Measurements from ENCODE around the gene PSG3.
"Not testable (repeated sequence)": the region's sequence is repeated elsewhere in the genome, so short reads cannot be mapped to it uniquely, and the experiment has no call there.

PSG3 gene

DNA sequence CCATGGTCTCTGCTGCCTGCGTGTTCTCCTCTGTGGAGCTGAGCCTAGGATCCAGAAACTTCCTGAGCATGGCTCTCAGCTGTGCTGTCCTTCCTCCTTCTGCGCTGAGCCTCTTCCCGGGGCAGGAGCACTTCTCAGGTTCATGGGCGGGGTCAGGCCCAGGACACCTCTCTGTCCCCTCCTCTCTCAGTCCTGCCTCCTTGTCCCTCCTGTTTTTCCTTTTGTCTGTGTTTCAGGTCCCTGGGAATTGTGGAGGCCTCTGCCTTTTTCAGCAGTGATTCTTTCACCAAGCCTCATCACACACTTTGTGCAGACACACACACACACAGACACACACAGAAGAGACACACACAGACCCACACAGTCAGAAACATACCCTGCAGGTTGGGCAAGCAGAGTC lies at the start of gene PSG3:
PSG3 (minus strand) TSS at position 101 of the 400 bp plus-strand sequence; CDS start at position 4, 97 bp downstream.
- not testable (repeated sequence) for DNase-seq

DNA sequence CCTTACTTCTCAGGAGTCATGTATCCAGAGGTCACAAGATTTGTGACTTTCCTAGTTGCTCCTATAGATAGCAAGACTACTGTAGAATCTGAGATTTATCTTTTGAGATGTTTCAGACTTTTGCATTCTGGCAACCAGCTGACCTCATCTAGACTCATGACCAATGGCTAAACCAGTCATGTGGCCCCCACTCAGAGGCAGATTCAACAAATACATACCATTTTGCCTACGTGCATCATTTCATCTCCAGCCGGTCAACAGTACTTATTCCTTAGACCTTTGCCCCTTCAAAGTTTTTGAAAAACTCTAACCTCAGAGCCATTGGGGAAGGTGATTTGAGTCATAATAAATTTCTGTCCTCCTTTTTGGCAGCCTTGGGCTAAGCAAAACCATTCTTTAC lies 48.5 kb upstream of the PSG3 start:
- DNase-seq: not testable (repeated sequence)

DNA sequence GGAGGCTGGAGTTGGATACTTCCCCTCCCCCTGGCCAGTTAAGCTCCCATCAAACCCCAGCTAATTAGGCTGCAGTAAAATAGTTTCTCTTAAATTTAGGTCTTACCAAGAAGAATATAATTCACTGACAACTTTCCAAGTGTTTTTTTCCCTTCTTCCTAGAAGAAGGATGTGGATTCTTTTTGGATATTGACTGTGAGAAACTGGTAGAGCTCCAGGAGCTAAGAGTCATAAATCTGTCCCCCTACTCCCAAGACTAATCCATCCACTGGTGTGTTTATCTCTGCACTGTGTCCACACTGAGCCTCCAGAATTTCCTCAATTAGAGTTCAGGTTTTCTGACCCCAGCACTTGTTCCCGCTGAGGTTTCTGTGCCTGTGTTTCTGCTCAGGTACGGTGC lies 47.5 kb upstream of the PSG3 start:
- not testable (repeated sequence) for DNase-seq

DNA sequence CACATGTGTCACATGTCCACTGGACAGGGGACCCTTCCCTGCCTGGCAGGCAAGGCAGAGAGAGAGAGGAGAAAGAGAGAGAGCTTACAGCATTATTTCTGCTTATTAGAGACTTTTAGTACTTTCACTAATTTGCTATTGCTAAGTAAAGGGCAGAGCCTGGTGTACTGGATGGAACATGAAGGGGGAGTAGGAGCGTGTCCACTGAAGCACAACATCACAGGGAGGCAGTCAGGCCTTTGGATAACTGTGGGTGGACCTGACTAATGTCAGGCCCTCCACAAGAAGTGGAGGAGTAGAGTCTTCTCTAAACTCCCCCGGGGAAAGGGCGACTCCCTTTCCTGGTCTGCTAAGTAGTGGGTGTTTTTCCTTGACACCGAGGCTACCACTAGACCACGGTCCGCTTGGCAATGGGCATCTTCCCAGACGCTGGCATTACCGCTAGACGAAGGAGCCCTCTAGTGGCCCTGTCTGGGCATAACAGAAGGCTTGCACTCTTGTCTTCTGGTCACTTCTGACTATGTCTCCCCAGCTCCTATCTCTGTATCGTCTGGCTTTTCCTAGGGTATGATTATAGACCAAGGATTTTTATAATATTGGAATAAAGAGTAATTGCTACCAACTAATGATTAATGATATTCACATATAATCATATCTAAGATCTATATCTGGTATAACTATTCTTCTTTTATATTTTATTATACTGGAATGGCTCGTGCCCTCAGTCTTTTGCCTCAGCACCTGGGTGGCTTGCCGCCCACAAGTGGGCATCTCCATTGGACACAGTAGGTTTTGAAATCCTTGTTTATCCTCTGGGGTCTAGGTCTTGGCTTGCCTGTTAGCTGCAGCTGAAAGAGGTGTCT lies 36.7 kb upstream of the PSG3 start:
- peak; percentile 48 for DNase-seq

DNA sequence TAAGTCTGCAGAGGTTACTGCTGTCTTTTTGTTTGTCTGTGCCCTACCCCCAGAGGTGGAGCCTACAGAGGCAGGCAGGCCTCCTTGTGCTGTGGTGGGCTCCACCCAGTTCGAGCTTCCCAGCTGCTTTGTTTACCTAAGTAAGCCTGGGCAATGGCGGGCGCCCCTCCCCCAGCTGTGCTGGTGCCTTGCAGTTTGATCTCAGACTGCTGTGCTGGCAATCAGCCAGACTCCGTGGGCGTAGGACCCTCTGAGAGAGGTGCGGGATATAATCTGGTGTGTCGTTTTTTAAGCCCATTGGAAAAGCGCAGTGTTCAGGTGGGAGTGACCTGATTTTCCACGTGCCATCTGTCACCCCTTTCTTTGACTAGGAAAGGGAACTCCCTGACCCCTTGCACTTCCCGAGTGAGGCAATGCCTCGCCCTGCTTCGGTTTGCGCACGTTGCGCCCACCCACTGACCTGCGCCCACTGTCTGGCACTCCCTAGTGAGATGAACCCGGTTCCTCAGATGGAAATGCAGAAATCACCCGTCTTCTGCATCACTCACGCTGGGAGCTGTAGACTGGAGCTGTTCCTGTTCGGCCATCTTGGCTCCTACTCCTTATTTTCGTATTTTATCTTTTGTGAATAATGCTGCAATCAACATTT lies 34.4 kb upstream of the PSG3 start:
- DNase-seq: not testable (repeated sequence)

DNA sequence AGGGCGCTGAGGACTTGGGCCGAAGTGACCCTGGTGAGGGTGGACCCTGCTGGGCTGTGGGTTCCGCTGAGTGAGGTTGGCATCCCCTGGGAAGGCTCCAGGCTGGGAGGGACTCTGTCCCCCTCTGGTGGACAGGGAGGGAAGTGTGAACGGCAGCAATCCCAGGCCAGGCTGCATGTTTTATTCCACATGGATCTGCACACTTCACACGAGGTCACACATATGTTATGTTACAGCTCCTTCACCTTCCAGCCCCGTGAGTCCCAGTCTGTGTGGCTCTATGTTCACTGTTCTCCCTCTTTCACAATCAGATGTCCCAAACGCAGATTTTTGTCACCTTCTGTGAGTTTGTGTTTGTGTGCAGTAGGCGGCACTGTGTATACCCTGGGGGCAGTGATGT lies 27.0 kb upstream of the PSG3 start:
- not testable (repeated sequence) for DNase-seq

DNA sequence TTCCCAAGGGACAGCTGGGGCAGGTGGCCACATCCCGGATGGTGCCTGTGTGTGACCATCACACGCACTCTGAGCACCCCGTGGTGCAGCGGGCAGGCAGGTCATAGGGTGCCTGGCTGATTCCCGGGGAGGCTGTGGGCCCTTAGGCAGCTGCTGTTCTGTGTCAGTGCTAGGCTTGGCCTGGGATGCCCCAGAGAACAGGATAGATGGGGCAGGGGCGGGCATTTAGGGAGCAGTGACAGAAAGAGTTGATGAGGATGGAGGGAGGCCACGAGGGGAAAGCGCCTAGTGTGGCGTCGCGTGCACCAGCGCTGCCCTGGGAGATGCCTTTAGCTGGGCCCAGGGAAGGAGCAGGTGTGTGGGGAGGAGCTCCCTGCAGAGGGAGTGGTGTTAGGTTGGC lies 26.6 kb upstream of the PSG3 start:
- DNase-seq: not testable (repeated sequence)

DNA sequence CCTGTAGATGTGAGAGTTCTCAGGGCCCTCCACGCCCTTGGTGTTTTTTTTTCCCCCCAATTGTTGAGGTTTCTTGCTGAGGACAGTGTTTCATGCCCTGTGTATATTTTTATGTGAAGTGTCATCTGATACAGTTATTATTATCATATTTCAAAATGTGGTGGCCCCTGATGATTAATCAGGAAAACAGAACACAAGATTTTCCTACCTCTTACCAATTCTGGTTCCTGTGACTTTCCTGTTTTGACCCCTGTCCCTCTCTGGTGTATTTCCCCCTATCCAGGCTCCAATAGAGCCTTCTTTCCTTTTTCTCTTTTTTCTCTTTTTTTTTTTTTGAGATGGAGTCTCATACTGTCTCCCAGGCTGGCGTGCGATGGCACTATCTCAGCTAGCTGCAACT lies 24.6 kb upstream of the PSG3 start:
- DNase-seq: no peak

DNA sequence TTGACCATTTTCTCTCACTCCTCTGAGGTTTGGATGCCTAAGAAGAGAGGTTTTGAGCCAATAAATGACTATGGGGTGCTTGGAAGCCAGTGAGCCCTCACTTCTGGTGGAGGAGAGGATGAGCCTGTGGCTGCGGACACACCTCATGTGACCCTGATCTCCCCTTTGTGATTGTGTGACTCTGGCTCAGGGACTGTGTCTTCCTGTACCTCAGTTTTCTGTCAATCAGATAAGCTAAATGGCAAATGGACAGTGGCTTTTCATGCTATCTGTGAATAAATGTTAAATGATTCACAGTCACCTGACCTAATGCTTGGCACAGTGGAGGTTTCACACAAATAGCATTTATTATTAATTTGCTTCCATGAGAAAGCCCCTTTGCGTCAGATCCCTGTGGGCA lies 22.5 kb upstream of the PSG3 start:
- DNase-seq: no peak

DNA sequence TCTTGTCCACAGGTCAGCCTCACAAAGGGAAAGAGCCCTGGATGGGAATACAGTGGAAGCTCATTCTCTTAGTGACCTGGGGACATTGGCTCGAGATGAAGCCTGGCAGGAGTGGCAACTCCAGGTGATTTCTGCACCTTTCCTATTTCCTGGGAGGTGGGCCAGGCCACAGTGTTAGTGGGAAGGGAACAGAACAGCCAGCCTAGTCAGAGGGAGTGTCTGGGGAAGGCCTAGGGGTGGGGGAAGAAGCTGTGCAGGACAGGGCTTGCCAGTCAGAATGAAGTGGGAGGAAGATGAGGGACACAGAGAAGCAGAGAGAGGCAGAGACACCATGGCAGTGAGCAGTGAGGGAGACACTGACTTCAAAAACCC lies 21.6 kb upstream of the PSG3 start:
- DNase-seq: not testable (repeated sequence)

DNA sequence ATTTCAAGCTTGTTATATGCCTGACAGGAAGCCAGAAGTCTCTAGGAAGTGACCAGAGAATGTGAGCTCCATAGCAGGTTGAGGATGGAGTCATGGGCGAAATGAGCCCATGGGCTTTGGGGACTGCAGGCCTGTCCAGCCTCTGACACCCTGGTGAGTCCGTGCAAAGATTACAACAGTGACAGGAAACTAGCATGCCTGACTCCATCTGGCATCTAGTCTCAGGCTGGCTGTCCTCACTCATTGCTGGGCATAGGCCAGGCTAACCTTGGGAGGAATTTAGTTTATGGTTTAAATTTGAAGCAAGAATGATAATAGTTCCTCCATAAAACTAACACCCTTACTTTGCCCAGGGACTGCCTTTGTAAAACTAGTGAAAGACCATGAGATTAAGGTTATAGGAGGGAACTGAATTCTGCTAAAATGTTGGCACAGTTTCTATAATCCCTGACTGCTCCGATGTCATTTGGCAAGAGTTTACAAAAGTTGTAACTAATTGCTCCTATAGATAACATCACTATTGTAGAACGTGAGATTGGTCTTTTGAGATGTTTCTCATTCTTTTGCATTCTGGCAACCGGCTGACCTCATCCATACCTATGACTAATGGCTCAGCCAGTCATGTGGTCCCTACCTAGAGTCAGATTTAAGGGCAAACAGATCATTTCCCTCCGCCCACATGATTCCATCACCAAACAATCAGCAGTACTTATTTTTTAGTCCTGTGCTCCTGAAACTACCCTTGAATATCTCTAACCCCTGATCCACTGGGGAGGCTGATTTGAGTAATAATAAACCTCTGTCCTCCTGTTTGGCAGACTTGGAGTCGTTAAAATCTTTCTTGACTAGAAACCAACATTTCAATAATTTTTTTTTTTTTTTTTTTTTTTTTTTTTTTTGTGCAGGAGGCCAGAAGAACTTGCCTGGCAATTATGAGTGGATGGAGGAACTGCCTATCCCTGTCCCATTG lies 21.0 kb upstream of the PSG3 start:
- DNase-seq: peak; percentile 10

DNA sequence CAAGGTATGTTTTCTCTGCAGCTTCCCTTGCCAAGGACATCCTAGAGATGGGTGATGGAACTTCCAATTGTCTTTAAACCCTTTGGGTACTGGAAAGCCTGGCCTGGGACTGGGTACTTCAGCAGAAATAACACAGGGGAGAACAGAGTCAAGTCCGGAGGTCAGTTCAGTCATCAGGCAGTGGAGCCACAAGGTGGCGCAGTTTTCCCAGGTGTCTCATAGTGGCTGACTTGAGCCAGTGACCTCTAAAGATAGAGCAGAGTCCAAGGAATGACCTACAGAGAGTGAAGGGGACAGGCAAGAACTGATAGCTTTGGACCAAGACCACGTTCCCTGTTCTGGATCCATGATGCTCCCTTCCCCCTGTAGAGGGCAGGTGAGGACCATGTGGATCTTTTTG lies 18.4 kb upstream of the PSG3 start:
- peak; percentile 30 for DNase-seq

DNA sequence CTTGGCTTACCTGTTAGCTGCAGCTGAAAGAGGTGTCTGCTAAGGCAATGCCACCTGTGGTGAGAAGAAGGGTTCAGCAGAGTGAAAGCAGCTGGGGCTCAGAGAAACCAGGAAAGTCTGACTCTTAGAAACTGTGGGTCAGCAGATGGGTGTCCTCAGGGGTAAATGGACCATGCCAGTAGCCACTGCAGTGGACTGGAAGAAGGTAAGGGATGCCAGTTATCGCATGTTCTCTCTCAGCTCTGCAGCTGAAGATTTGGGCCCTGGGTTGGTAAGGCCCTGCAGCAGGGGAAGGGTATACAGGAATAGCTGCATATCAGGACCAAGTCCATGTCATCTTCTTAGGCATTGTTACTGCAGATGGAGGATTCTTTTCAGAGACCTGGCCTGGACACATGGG lies 12.0 kb upstream of the PSG3 start:
- not testable (repeated sequence) for DNase-seq

DNA sequence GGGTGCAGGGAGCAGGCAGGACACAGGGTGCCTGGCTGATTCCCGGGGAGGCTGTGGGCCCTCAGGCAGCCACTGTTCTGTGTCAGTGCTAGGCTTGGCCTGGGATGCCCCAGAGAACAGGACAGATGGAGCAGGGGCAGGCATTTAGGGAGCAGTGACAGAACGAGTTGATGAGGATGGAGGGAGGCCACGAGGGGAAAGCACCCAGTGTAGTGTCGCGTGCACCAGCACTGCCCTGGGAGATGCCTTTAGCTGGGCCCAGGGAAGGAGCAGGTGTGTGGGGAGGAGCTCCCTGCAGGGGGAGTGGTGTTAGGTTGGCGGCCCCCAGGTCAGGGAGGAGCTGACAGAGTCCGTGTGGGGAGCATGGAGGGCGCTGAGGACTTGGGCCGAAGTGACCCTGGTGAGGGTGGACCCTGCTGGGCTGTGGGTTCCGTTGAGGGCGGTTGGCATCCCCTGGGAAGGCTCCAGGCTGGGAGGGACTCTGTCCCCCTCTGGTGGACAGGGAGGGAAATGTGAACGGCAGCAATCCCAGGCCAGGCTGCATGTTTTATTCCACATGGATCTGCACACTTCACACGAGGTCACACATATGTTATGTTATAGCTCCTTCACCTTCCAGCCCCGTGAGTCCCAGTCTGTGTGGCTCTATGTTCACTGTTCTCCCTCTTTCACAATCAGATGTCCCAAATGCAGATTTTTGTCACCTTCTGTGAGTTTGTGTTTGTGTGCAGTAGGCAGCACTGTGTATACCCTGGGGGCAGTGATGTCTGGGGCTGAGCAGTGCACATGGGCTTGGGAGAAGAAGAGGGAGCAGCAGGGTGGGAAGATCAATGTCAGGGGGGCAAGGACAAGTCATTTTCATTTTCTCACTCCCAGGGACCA lies 1.7 kb upstream of the PSG3 start:
- DNase-seq: peak; percentile 34

DNA sequence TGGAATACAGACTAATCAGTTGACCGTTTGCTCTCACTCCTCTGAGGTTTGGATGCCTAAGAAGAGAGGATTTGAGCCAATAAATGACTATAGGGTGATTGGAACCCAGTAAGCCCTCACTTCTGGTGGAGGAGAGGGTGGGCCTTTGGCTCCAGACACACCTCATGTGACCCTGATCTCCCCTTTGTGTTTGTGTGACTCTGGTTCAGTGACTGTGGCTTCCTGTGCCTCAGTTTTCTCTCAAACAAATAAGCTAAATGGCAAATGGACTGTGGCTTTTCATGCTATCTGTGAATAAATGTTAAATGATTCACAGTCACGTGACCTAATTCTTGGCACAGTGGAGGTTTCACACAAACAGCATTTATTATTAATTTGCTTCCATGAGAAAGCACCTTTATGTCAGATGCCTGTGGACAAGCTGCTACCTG lies 2.7 kb downstream of the PSG3 start:
- not testable (repeated sequence) for DNase-seq

DNA sequence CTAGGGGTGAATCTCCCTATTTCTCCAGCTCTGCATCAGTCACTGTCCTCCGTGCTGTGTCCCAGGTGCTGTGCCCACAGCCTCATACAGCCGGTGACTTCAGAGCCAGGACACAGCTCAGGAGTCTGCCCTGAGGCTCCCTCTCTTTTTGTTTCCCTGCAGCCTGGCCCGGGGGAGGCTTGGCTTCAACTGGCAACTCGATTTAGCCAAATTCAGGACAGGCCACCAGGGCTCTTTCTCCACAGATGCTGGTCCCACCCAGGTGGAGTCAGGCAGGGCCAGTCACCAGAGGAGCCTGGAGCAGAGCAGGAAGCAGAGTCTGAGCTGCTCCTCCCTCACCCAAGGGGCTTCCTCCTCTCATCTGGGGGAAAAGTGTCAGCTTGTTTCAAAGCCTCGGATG lies 11.9 kb downstream of the PSG3 start:
- DNase-seq: not testable (repeated sequence)

DNA sequence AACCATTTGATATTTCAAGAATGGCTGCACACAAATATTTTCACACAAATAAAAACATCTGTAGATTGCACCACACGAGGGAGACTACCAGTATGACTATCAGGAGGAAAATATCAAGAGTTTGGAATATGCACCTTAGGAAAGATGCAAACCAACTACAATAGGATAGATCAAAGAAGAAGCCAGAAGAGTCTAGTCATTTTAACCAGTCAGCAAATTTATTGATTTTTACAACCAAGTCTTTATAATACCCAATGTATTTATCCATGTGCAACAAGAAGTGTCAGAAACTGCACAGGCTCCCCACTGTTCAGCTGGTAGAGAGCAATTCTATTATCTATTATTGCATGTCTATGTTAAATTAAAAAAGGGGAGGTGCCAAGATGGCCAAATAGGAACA lies 26.3 kb downstream of the PSG3 start:
- not testable (repeated sequence) for DNase-seq

DNA sequence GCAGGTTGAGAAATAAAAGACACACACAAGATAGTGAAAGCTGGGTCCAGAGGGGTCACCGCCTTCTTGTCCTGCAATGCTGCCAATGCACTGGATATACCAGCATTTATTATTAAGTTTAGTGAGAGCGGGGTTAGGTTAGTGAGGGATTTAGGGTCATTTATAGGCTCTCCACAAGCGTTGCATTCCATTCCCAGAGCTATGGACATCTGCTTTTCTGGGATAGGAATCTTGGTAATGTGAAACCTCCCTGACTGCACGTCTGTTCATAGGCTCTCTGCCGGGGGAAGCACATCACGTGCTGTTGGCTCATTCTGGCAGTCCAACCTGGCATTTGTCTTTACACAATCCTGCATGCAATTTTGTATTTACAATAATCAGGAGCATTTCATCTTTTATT lies 27.5 kb downstream of the PSG3 start:
- not testable (repeated sequence) for DNase-seq

DNA sequence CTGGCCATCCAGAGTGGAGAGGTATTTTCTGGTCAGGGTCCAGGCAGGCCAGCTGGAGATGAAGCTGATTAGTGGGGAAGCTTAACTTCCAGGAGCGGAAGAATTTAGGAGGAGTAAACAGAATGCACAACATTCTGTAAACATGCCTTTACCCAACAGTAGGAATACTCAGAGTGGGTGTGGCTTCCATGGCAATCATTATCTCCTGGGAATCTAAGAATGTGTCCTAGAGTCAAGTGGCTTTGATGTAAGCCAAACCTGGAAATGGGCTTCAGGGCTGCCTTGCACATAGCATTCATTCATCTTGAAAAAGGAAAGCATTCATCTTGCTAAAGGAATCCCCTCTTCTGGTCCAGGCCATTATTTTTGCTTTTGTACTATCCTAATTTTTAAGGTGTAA lies 29.3 kb downstream of the PSG3 start:
- not testable (repeated sequence) for DNase-seq

DNA sequence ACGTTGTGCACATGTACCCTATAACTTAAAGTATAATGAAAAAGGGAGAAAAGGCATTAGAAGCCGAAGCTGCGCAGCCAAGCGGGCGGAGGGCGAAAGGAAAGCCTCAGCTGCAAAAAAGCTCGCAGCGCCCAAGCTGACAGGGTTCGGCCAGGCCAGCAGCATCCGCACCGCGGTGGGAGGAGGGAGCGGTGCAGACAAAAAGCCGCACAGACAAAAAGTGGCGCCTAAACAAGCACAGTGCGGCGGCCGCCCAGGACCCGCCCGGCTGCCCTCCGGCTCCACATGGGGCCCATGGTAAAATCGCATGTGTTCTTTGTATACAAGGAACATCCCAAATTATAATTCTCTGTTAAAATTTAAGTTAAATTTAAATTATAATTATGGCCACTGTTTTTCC lies 42.4 kb downstream of the PSG3 start:
- DNase-seq: no peak

DNA sequence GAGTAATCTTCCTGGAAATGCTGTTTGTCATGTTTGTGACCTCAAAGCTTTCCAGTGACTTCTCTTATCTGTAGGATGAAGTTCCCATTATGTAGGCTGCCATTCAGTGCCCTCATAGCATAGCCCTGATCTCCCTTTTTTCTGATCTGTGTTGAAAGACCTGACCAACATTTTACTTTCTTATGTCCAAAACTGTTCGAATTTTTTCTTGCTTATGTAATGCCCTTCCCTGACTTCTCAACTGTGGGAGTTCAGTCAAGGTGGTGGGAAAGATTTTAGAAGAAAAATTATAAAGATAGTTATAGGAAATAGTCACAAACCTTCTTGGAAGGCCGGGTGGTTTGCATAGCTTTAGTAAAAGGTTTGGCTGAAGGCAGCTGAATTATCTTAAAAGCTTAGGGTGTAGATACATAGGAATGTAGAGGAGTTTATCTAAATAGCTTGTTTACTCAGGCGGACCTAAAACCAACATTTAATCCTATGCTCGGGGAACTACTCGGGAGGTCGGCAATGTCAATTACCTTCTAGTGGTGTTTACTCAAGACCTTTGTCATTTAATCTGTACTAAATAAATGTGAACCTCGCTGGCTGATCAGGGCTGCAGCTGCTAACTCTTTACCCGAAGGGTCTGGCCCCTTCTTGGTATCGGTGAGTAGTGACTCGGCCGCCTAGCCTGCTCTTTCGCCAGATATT lies 44.3 kb downstream of the PSG3 start:
- no peak for DNase-seq
